Measurements from ENCODE around the gene SLC22A2.
"Not testable (repeated sequence)": the region's sequence is repeated elsewhere in the genome, so short reads cannot be mapped to it uniquely, and the experiment has no call there.

The SLC22A2 gene

GRCh38 chr6:160247457-160247883, 11.2 kb downstream of the SLC22A2 start:
- DNase-seq: no peak

- DNase-seq: no peak
Observed at GRCh38 chr6:160240691-160241084, 17.9 kb downstream of the SLC22A2 start.

- DNase-seq: no peak
Observed at GRCh38 chr6:160239929-160240690, 18.5 kb downstream of the SLC22A2 start.

GRCh38 chr6:160238761-160239751, 19.6 kb downstream of the SLC22A2 start:
- no peak for DNase-seq

- DNase-seq: no peak
Observed at GRCh38 chr6:160238278-160238711, 20.3 kb downstream of the SLC22A2 start.

- not testable (repeated sequence) for DNase-seq
Observed at GRCh38 chr6:160237597-160238275, 20.9 kb downstream of the SLC22A2 start.

- not testable (repeated sequence) for DNase-seq
Observed at GRCh38 chr6:160236235-160236872, 22.3 kb downstream of the SLC22A2 start.

- not testable (repeated sequence) for DNase-seq
Observed at GRCh38 chr6:160233950-160234640, 24.5 kb downstream of the SLC22A2 start.

GRCh38 chr6:160227769-160228161, 30.9 kb downstream of the SLC22A2 start:
- DNase-seq: no peak

GRCh38 chr6:160227038-160227768, 31.4 kb downstream of the SLC22A2 start:
- DNase-seq: no peak

- no peak for DNase-seq
Observed at GRCh38 chr6:160226118-160226591, 32.5 kb downstream of the SLC22A2 start.

- no peak for DNase-seq
Observed at GRCh38 chr6:160224639-160225237, 33.9 kb downstream of the SLC22A2 start.

GRCh38 chr6:160222491-160222890, 36.1 kb downstream of the SLC22A2 start:
- DNase-seq: no peak

GRCh38 chr6:160221918-160222317, 36.7 kb downstream of the SLC22A2 start:
- DNase-seq: no peak

GRCh38 chr6:160221423-160221822, 37.2 kb downstream of the SLC22A2 start:
- DNase-seq: no peak

- DNase-seq: no peak
Observed at GRCh38 chr6:160218810-160219209, 39.8 kb downstream of the SLC22A2 start.

- no peak for DNase-seq
Observed at GRCh38 chr6:160217863-160218262, 40.8 kb downstream of the SLC22A2 start.

GRCh38 chr6:160217073-160217472, 41.5 kb downstream of the SLC22A2 start:
- DNase-seq: no peak

GRCh38 chr6:160215232-160215631, 43.4 kb downstream of the SLC22A2 start:
- no peak for DNase-seq

GRCh38 chr6:160207618-160208017, 51.0 kb downstream of the SLC22A2 start:
- DNase-seq: no peak

GRCh38 chr6:160204710-160205109, 53.9 kb downstream of the SLC22A2 start:
- no peak for DNase-seq

Measured in NCI-H1417 (cell line).